HG03196 (cell line): ENCODE measurements around the gene TRIM68.

Experiments used
- ATAC-seq: cut with Tn5 transposase; IDR thresholded peaks from one replicate; pipeline ENCODE4 v1.9.1; 2021; ENCODE audit not compliant: unreplicated experiment

Gene TRIM68

GRCh38 chr11:4607781-4608666, at the start of gene TRIM68:
TRIM68 (minus strand) TSS chr11:4608231; CDS start chr11:4605504, 2,727 bp downstream.
- peak; percentile 99 for ATAC-seq

- no peak for ATAC-seq
Observed at GRCh38 chr11:4654635-4655369, 46.8 kb upstream of the TRIM68 start.

GRCh38 chr11:4647766-4648165, 39.7 kb upstream of the TRIM68 start:
- ATAC-seq: no peak

GRCh38 chr11:4645974-4646373, 37.9 kb upstream of the TRIM68 start:
- no peak for ATAC-seq

GRCh38 chr11:4644233-4644632, 36.2 kb upstream of the TRIM68 start:
- ATAC-seq: no peak

GRCh38 chr11:4643682-4644081, 35.7 kb upstream of the TRIM68 start, which contains the start of gene OR51E1:
OR51E1 (plus strand) TSS chr11:4643982; CDS start chr11:4652527, 8,545 bp downstream.
- no peak for ATAC-seq

- no peak for ATAC-seq
Observed at GRCh38 chr11:4643076-4643475, 35.0 kb upstream of the TRIM68 start.

- ATAC-seq: no peak
Observed at GRCh38 chr11:4642043-4642442, 34.0 kb upstream of the TRIM68 start.

GRCh38 chr11:4641501-4641900, 33.5 kb upstream of the TRIM68 start:
- ATAC-seq: no peak

GRCh38 chr11:4639931-4640330, 31.9 kb upstream of the TRIM68 start:
- ATAC-seq: no peak

- no peak for ATAC-seq
Observed at GRCh38 chr11:4637662-4638047, 29.6 kb upstream of the TRIM68 start.

GRCh38 chr11:4636962-4637661, 29.1 kb upstream of the TRIM68 start, which contains the start of gene OR51D1:
OR51D1 (plus strand) TSS chr11:4637477; CDS start chr11:4639791, 2,314 bp downstream.
- ATAC-seq: peak; percentile 82

- ATAC-seq: no peak
Observed at GRCh38 chr11:4636136-4636535, 28.1 kb upstream of the TRIM68 start.

GRCh38 chr11:4626207-4627099, 18.4 kb upstream of the TRIM68 start:
- ATAC-seq: no peak

GRCh38 chr11:4619514-4619913, 11.5 kb upstream of the TRIM68 start:
- no peak for ATAC-seq

- ATAC-seq: no peak
Observed at GRCh38 chr11:4615856-4616444, 7.9 kb upstream of the TRIM68 start.

GRCh38 chr11:4611986-4612385, 4.0 kb upstream of the TRIM68 start:
- no peak for ATAC-seq

- ATAC-seq: no peak
Observed at GRCh38 chr11:4610258-4610935, 2.4 kb upstream of the TRIM68 start.

- ATAC-seq: no peak
Observed at GRCh38 chr11:4607096-4607495, 935 bp downstream of the TRIM68 start.
